ENCODE measurements around the gene ZNF398. TPM values are rescaled to one million over a fixed set of nuclear protein-coding genes. Genes with fewer than 3 reads are reported as not detected.
A peak's percentile ranks its signal among the peaks of the same experiment; 100 is the strongest.

ZNF398 gene
- total and polyA plus RNA-seq, 2 of the 13 experiments (the other 11 are each of a cell fraction or from before 2014, with no cell fraction given) = 3.0 to 8.9 TPM

- no peak for TF ChIP-seq PHB2 (IDR thresholded peaks at IDR 0.05; ENCODE audit: partially characterized antibody)
- no peak for TF ChIP-seq RNF219 (CRISPR knock-in tag; IDR thresholded peaks at IDR 0.05)
- no peak for TF ChIP-seq SRF (IDR thresholded peaks at IDR 0.05; ENCODE audit: low read depth, low read length)
- no peak for TF ChIP-seq ZNF775 (CRISPR knock-in tag; IDR thresholded peaks at IDR 0.05; ENCODE audit: borderline replicate concordance)
- TF ChIP-seq PATZ1 (CRISPR knock-in tag; IDR thresholded peaks at IDR 0.05) = peak; percentile 84
- TF ChIP-seq ETS1 (CRISPR knock-in tag; IDR thresholded peaks at IDR 0.05) = no peak
- TF ChIP-seq ZNF777 (CRISPR knock-in tag; IDR thresholded peaks at IDR 0.05) = peak; percentile 95
- TF ChIP-seq ZNF562 (CRISPR knock-in tag; IDR thresholded peaks at IDR 0.05; ENCODE audit: borderline replicate concordance) = no peak
- TF ChIP-seq ZNF687 (CRISPR knock-in tag; IDR thresholded peaks at IDR 0.05) = peak; percentile 31
- TF ChIP-seq ZNF546 (CRISPR knock-in tag; conservative IDR thresholded peaks at IDR 0.05) = 0 out of 2 replicates have a peak, but pooled peaks have one; percentile 45
- no peak for TF ChIP-seq KDM3A (CRISPR knock-in tag; IDR thresholded peaks at IDR 0.05; ENCODE audit: low read depth)
- TF ChIP-seq NFYC (CRISPR knock-in tag; IDR thresholded peaks at IDR 0.05) = no peak
- no peak for TF ChIP-seq ZNF329 (CRISPR knock-in tag; IDR thresholded peaks at IDR 0.05; ENCODE audit: low read depth)
- no peak for TF ChIP-seq SCMH1 (CRISPR knock-in tag; IDR thresholded peaks at IDR 0.05; ENCODE audit: borderline replicate concordance)
These were observed at the start of gene ZNF398 (continued) for GRCh38 chr7:149147072-149147751.
